HepG2 (cell line): ENCODE results near the gene RNPS1. TPM values are rescaled to one million over a fixed set of nuclear protein-coding genes. Genes with fewer than 3 reads are reported as not detected.

ENCODE experiments used
- ATAC-seq: fragments of 200-7000 bp; cut with Tn5 transposase; 3 replicates; pipeline ENCODE4 v1.9.1; 2020; ENCODE audit warnings: mild to moderate bottlenecking, moderate library complexity
- BruUV-seq: library from RNA; stranded (reverse); fragments of 400-500 nt; replicated peaks from 2 replicates; lab custom pipeline; 2021; lab: Mats Ljungman, UMichigan
- CTCF ChIA-PET: fragments of 300-600 bp; formaldehyde crosslinking; extraction: SDS; loops from one replicate; lab custom pipeline; 2021; ENCODE audit warnings: low total read pairs, inconsistent platforms, low intra/inter-chr PET ratio; lab: Yijun Ruan, JAX
- POLR2A ChIA-PET: fragments of 350-600 bp; sonication (Branson Sonifier 250); formaldehyde crosslinking; loops from one replicate; lab custom pipeline; 2020; ENCODE audit warnings: antibody characterized with exemption, inconsistent platforms; lab: Yijun Ruan, JAX
- DNase-seq: peaks from one replicate; pipeline ENCODE4 v3.0.0-alpha.2; 2015; ENCODE audit warnings: low spot score
- FAIRE-seq: peaks from 3 replicates; lab custom pipeline; 2011; peaks lifted over from hg19 to GRCh38; lab: Jason Lieb, UNC
- H2AFZ ChIP-seq: one replicate; pipeline ENCODE4 v1.6.1; 2011; ENCODE audit warnings: low read length, inconsistent platforms
- H3K27ac ChIP-seq: fragments of 300-600 bp; 3 replicates; pipeline ENCODE4 v1.8.0; 2011; ENCODE audit warnings: mixed run types, mild to moderate bottlenecking, mixed read lengths, low read length, inconsistent platforms; ENCODE audit not compliant: insufficient read depth; ENCODE audit errors: extremely low read length
- H3K27me3 ChIP-seq, 2 experiments: fragments of 200-600 bp in 1 of 2; 2 replicates in 1 of 2; 3 replicates in 1 of 2; pipeline versions ENCODE4 v1.6.0 to v1.8.0; 2011; ENCODE audit warnings: low read length in 2 of 2, mild to moderate bottlenecking in 2 of 2, moderate library complexity in 2 of 2, inconsistent platforms in 1 of 2; ENCODE audit not compliant: insufficient read depth in 2 of 2, control insufficient read depth in 1 of 2
- H3K36me3 ChIP-seq, 2 experiments: fragments of 200-600 bp in 1 of 2; replicated peaks in 1 of 2; 2 replicates in 1 of 2; 3 replicates in 1 of 2; pipeline versions ENCODE4 v1.5.1 to v1.8.0; 2011; ENCODE audit warnings: low read length in 2 of 2, inconsistent platforms in 1 of 2; ENCODE audit not compliant: insufficient read depth in 2 of 2, control insufficient read depth in 1 of 2
- H3K4me1 ChIP-seq: 2 replicates; pipeline ENCODE4 v1.5.1; 2012; ENCODE audit warnings: low read length, inconsistent platforms; ENCODE audit not compliant: insufficient read depth
- H3K4me2 ChIP-seq: 2 replicates; pipeline ENCODE4 v1.6.0; 2011; ENCODE audit warnings: low read depth, low read length, inconsistent platforms
- H3K4me3 ChIP-seq, 3 experiments: fragments of 200-600 bp in 1 of 3; sonication (generic), shearing (Covaris generic) in 1 of 3; replicated peaks in 1 of 3; 2 replicates each; pipeline ENCODE4 v1.5.1; 2011 to 2016; ENCODE audit warnings: low read length in 3 of 3, inconsistent platforms in 2 of 3, low read depth in 2 of 3, mild to moderate bottlenecking in 2 of 3, control low read depth in 1 of 3, mixed read lengths in 1 of 3; ENCODE audit not compliant: insufficient read depth in 1 of 3
- H3K79me2 ChIP-seq: one replicate; pipeline ENCODE4 v1.6.1; 2011; ENCODE audit warnings: low read length, inconsistent platforms; ENCODE audit not compliant: insufficient read depth
- H3K9ac ChIP-seq: 2 replicates; pipeline ENCODE4 v1.6.0; 2011; ENCODE audit warnings: mild to moderate bottlenecking, low read depth, low read length, inconsistent platforms; ENCODE audit not compliant: insufficient read depth
- H3K9me3 ChIP-seq: 2 replicates; pipeline ENCODE4 v1.5.1; 2012; ENCODE audit warnings: mild to moderate bottlenecking, low read length
- H4K20me1 ChIP-seq: 2 replicates; pipeline ENCODE4 v1.6.0; 2011; ENCODE audit warnings: inconsistent platforms, mild to moderate bottlenecking, low read length, moderate library complexity; ENCODE audit not compliant: insufficient read depth
- CBX5 ChIP-seq: sonication (generic); formaldehyde crosslinking; IDR thresholded peaks from 2 replicates; pipeline ENCODE4 v1.4.0; 2020; ENCODE audit warnings: missing genetic modification reagents, borderline replicate concordance
- HNRNPLL ChIP-seq: fragments of 200-400 bp; formaldehyde crosslinking; IDR thresholded peaks from 2 replicates; pipeline ENCODE4 v1.6.1; 2017; ENCODE audit warnings: mild to moderate bottlenecking, low read depth, low read length; ENCODE audit not compliant: poor library complexity, severe bottlenecking
- NAIF1 ChIP-seq: sonication (generic); formaldehyde crosslinking; IDR thresholded peaks from 2 replicates; pipeline ENCODE4 v1.5.0; 2020; ENCODE audit warnings: mild to moderate bottlenecking, missing genetic modification reagents, borderline replicate concordance
- NBN ChIP-seq: fragments of 450-650 bp; conservative IDR thresholded peaks from 2 replicates; pipeline ENCODE4 v1.6.1; 2017
- NKX3-1 ChIP-seq: sonication (generic); formaldehyde crosslinking; IDR thresholded peaks from 2 replicates; pipeline ENCODE4 v1.5.0; 2020; ENCODE audit warnings: missing genetic modification reagents
- POLR2A ChIP-seq, 2 experiments: IDR thresholded peaks; 2 replicates each; pipeline ENCODE4 v1.6.1; 2011; ENCODE audit warnings: low read depth in 2 of 2, low read length in 2 of 2, mild to moderate bottlenecking in 1 of 2, moderate library complexity in 1 of 2; ENCODE audit not compliant: insufficient read depth in 1 of 2
- RBFOX2 ChIP-seq: fragments of 200-400 bp; formaldehyde crosslinking; IDR thresholded peaks from 2 replicates; pipeline ENCODE4 v1.6.1; 2017; ENCODE audit warnings: low read depth, mild to moderate bottlenecking, low read length
- RORA ChIP-seq: sonication (generic); formaldehyde crosslinking; IDR thresholded peaks from 2 replicates; pipeline ENCODE4 v1.5.0; 2020; ENCODE audit warnings: mild to moderate bottlenecking, missing genetic modification reagents, moderate library complexity
- SKIL ChIP-seq: sonication (generic); formaldehyde crosslinking; IDR thresholded peaks from 2 replicates; pipeline ENCODE4 v1.8.0; 2022; ENCODE audit warnings: missing genetic modification reagents, mild to moderate bottlenecking, moderate library complexity, borderline replicate concordance
- XBP1 ChIP-seq: sonication (generic); formaldehyde crosslinking; IDR thresholded peaks from 2 replicates; pipeline ENCODE4 v1.5.0; 2020; ENCODE audit warnings: missing genetic modification reagents
- ZBTB26 ChIP-seq: IDR thresholded peaks from 2 replicates; pipeline ENCODE4 v1.6.1; 2016; ENCODE audit warnings: missing compliant biosample characterization, missing genetic modification reagents, borderline replicate concordance
- ZNF121 ChIP-seq: sonication (generic); formaldehyde crosslinking; IDR thresholded peaks from 2 replicates; pipeline ENCODE4 v1.5.0; 2020; ENCODE audit warnings: mild to moderate bottlenecking, missing genetic modification reagents
- ZNF30 ChIP-seq: sonication (generic); formaldehyde crosslinking; IDR thresholded peaks from 2 replicates; pipeline ENCODE4 v1.5.0; 2020; ENCODE audit warnings: mild to moderate bottlenecking, missing genetic modification reagents
- ZXDC ChIP-seq: sonication (generic); formaldehyde crosslinking; IDR thresholded peaks from 2 replicates; pipeline ENCODE4 v1.5.0; 2020; ENCODE audit warnings: mild to moderate bottlenecking, missing genetic modification reagents
- WGBS: methylation state at CpG from one replicate; pipeline ENCODE4 v1.1.6; 2017; ENCODE audit warnings: low lambda C conversion rate; 5-methylcytosine and 5-hydroxymethylcytosine counted together
- in situ Hi-C: cut with HindIII; loops from 2 replicates; pipeline ENCODE4 v1.10.0; 2017; ENCODE audit warnings: low pct_unique_long_range_greater_than_20kb; ENCODE audit not compliant: extremely low pct_ligation_motif_present
- intact Hi-C: fragments of 100-400 bp; cut with micrococcal nuclease; formaldehyde crosslinking; loops from one replicate; pipeline ENCODE4 v1.10.0; 2022; ENCODE audit not compliant: unreplicated experiment
- polyA plus RNA-seq, 8 experiments: library from polyadenylated mRNA; depleted of rRNA in 3 of 8; stranded (reverse) in 7 of 8; unstranded in 1 of 8; fragments of >200 nt; fragmentation: Illumina TruSeq in 4 of 8; extraction: Trizol in 4 of 8; gene quantifications; 2 replicates each; pipeline versions ENCODE4 v1.2.1 to v1.2.3, GENCODE V29; 2011 to 2016; ENCODE audit warnings: low read depth in 4 of 8, missing spikeins in 1 of 8, mixed read lengths in 1 of 8; ENCODE audit not compliant: insufficient read depth in 1 of 8
- total RNA-seq, 5 experiments: library from RNA; depleted of rRNA; stranded (reverse); fragments of >200 nt; fragmentation: Illumina TruSeq; extraction: Trizol; gene quantifications; 2 replicates each; pipeline ENCODE4 v1.2.3, GENCODE V29; 2016; ENCODE audit warnings: low read depth in 1 of 5

Gene RNPS1
- total and polyA plus RNA-seq, 2 of the 13 experiments (the other 11 are each of a cell fraction or from before 2014, with no cell fraction given) = 126 to 133 TPM

- Histone ChIP-seq H3K4me3 (no peak overlapping the region), H4K20me1 (0 out of 2 replicates have a peak, but pooled peaks cover 3% of the 10 kb centered on the region), H3K27me3 (no peaks in the 10 kb centered on the region), H3K36me3 (peaks cover 4 to 20% of the 10 kb centered on the region in 2 experiments; a peak in 4 of 5 replicates), H3K27ac (no peak overlapping the region), H3K4me2 (no peak overlapping the region), H3K79me2 (peaks cover 17% of the 10 kb centered on the region), H3K4me1 (peaks cover 57% of the 10 kb centered on the region), H2AFZ (no peak overlapping the region), H3K9me3 (no peaks in the 10 kb centered on the region), H3K9ac (no peak overlapping the region)
- ChIA-PET POLR2A (no interaction called here), CTCF (no interaction called here)
- WGBS = 99% methylated on average over 8 of the region's 23 CpGs
- TF ChIP-seq RBFOX2 (peak; percentile 46; the same call in 1 of the 2 replicates), XBP1 (CRISPR knock-in tag) (no peak), SKIL (CRISPR knock-in tag) (no peak), ZNF121 (no peak), RORA (CRISPR knock-in tag) (no peak), NBN (no peak), ZNF30 (no peak), ZXDC (CRISPR knock-in tag) (no peak), CBX5 (CRISPR knock-in tag) (no peak), NKX3-1 (no peak), NAIF1 (no peak), HNRNPLL (peak; percentile 6), ZBTB26 (CRISPR knock-in tag) (no peak), POLR2A (IDR thresholded peaks at IDR 0.05; ENCODE audit: insufficient read depth in 1 of 2, low read depth in 2 of 2, low read length in 2 of 2) (0 out of 4 replicates have a peak, but pooled peaks of 1 of the 2 experiments have one; percentile 10)
- FAIRE-seq = no peak
- intact Hi-C loops (no loop called here), in situ Hi-C loops (no loop called here)
- no peak for DNase-seq
- no TSS peak for BruUV-seq
- no peak for ATAC-seq
These were observed 59.6 kb downstream of the RNPS1 start for GRCh38 chr16:2208308-2208707.
